ENCODE data around the gene EYS.

EYS gene

DNA sequence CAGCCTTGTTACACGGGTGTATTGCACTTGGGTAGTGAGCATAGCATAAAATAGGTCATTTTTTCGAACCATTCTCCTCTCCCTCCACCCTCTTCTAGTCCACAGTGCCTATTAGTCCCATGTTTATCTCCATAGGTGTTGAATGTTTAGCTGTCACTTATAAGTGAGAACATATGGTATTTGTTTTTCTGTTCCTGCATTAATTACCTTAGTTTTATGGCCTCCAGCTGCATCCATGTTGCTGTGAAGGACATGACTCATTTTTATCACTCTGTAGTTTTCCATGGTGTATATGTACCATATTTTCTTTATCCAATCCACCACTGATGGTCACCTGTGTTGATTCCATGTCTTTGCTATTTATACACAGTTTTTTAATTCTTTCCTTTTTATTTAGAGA lies 889.5 kb downstream of the EYS start:
- H3K9me3 ChIP-seq (ENCODE audit: control insufficient read depth, low read length): no peaks in the 10 kb centered on the region
- H2AFZ ChIP-seq: no peak overlapping the region
- H3K4me1 ChIP-seq: no peaks in the 10 kb centered on the region
- H3K79me2 ChIP-seq: no peaks in the 10 kb centered on the region
- no peak overlapping the region for H3K9ac ChIP-seq
- H3K4me3 ChIP-seq (ENCODE audit: low read depth, low read length): no peak overlapping the region
- TF ChIP-seq, protein P1, sequence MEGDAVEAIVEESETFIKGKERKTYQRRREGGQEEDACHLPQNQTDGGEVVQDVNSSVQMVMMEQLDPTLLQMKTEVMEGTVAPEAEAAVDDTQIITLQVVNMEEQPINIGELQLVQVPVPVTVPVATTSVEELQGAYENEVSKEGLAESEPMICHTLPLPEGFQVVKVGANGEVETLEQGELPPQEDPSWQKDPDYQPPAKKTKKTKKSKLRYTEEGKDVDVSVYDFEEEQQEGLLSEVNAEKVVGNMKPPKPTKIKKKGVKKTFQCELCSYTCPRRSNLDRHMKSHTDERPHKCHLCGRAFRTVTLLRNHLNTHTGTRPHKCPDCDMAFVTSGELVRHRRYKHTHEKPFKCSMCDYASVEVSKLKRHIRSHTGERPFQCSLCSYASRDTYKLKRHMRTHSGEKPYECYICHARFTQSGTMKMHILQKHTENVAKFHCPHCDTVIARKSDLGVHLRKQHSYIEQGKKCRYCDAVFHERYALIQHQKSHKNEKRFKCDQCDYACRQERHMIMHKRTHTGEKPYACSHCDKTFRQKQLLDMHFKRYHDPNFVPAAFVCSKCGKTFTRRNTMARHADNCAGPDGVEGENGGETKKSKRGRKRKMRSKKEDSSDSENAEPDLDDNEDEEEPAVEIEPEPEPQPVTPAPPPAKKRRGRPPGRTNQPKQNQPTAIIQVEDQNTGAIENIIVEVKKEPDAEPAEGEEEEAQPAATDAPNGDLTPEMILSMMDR (IDR thresholded peaks at IDR 0.05): no peak
- H3K27me3 ChIP-seq (ENCODE audit: control insufficient read depth, insufficient read depth, low read length): no peaks in the 10 kb centered on the region
- H3K27ac ChIP-seq: no peak overlapping the region
- no peak overlapping the region for H3K4me2 ChIP-seq (ENCODE audit: low read length)
- H3K36me3 ChIP-seq (ENCODE audit: control insufficient read depth, insufficient read depth, low read length): no peaks in the 10 kb centered on the region

DNA sequence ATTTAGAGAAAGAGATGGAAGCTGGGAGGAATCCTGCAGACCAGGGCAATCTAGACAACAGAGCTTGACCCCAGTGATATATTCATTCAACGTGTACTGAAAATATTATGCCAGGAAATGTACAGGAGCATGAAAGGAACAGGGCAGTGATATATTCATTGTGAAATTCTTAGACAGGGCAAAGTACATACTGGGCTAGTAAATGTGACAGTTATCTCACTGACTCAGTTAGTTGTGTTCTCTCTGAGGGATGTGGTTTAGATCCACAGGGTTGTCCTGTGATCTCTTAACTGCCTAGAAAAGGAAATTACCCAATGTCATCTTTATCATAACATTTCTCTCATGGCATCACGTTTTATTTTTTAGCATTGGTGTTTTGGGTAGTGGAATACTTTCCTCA lies 891.3 kb downstream of the EYS start:
- H2AFZ ChIP-seq: no peak overlapping the region
- no peaks in the 10 kb centered on the region for H3K4me1 ChIP-seq
- H3K4me3 ChIP-seq (ENCODE audit: low read depth, low read length): no peak overlapping the region
- H3K36me3 ChIP-seq (ENCODE audit: control insufficient read depth, insufficient read depth, low read length): no peaks in the 10 kb centered on the region
- H3K9me3 ChIP-seq (ENCODE audit: control insufficient read depth, low read length): no peaks in the 10 kb centered on the region
- no peaks in the 10 kb centered on the region for H3K27me3 ChIP-seq (ENCODE audit: control insufficient read depth, insufficient read depth, low read length)
- H3K79me2 ChIP-seq: no peaks in the 10 kb centered on the region
- no peak overlapping the region for H3K9ac ChIP-seq
- H3K27ac ChIP-seq: no peak overlapping the region
- H3K4me2 ChIP-seq (ENCODE audit: low read length): no peak overlapping the region
- TF ChIP-seq, protein P1 (IDR thresholded peaks at IDR 0.05): no peak

DNA sequence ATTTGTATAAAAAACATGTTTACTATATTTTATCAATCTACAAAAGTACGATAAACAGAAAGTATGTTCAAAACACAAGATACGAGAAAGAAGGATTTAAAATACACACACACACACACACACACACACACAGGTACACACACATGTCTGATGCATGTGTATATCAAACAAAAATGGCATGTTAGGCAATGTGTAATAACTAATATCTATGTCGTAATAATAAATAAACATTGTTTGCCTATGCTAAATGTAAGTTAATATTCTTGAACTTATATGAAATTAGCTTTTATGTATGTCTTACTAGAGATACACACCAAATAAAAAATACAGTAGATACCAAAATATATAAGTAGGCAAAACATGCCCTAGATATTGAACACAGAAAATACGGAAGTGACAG lies 894.9 kb downstream of the EYS start:
- Histone ChIP-seq H3K9ac (no peak overlapping the region), H3K27me3 (ENCODE audit: control insufficient read depth, insufficient read depth, low read length) (no peaks in the 10 kb centered on the region), H3K4me1 (no peaks in the 10 kb centered on the region), H2AFZ (no peak overlapping the region), H3K4me3 (ENCODE audit: low read depth, low read length) (no peak overlapping the region), H3K9me3 (ENCODE audit: control insufficient read depth, low read length) (no peaks in the 10 kb centered on the region), H3K27ac (no peak overlapping the region), H3K4me2 (ENCODE audit: low read length) (no peak overlapping the region), H3K79me2 (no peaks in the 10 kb centered on the region), H3K36me3 (ENCODE audit: control insufficient read depth, insufficient read depth, low read length) (no peaks in the 10 kb centered on the region)
- TF ChIP-seq, protein P1 (IDR thresholded peaks at IDR 0.05): no peak

DNA sequence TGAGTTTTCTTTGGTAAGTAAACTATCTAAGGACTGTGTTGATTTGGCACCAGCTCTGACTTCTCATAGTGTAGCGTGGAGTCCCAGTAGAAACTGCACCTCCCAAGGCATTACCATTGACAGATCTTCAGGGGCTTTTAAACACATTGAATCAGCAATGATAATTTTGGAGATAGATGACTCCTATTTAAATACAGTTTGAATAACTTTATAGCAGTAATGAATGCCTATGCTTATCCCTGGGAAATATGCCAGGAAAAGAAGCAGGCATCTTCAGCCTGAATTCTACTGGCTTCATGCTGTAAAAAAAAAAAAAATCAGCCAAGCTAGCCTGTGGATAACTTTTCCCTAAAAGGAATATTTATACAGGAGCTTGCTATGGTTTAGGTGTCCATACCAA lies 895.9 kb downstream of the EYS start:
- Histone ChIP-seq H3K27ac (no peak overlapping the region), H3K9ac (no peak overlapping the region), H3K27me3 (ENCODE audit: control insufficient read depth, insufficient read depth, low read length) (no peaks in the 10 kb centered on the region), H3K9me3 (ENCODE audit: control insufficient read depth, low read length) (no peaks in the 10 kb centered on the region), H3K4me1 (no peaks in the 10 kb centered on the region), H3K79me2 (no peaks in the 10 kb centered on the region), H3K36me3 (ENCODE audit: control insufficient read depth, insufficient read depth, low read length) (no peaks in the 10 kb centered on the region), H3K4me2 (ENCODE audit: low read length) (no peak overlapping the region), H3K4me3 (ENCODE audit: low read depth, low read length) (no peak overlapping the region), H2AFZ (no peak overlapping the region)
- TF ChIP-seq, protein P1 (IDR thresholded peaks at IDR 0.05): no peak

DNA sequence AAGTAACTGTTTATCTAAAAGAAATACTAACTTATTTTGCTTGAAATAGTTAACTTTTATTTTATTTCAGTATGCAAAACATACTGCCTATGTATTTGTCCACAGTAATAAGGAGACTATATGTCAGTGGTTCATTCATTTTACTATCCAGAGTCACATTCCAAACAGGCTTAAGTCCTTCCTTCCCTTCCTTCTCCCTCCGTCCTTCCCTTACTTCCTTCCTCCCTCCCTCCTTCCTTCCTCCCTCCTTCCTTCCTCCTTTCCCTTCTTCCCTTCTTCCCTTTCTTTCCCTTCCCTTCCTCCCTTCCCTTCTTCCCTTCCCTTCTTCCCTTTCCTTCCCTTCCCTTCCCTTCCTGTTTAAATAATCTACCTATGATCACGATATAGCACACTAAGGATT lies 899.2 kb downstream of the EYS start:
- H3K27ac ChIP-seq: no peak overlapping the region
- no peak overlapping the region for H3K4me3 ChIP-seq (ENCODE audit: low read depth, low read length)
- H3K9me3 ChIP-seq (ENCODE audit: control insufficient read depth, low read length): no peaks in the 10 kb centered on the region
- TF ChIP-seq, protein P1 (IDR thresholded peaks at IDR 0.05): no peak
- H2AFZ ChIP-seq: no peak overlapping the region
- H3K36me3 ChIP-seq (ENCODE audit: control insufficient read depth, insufficient read depth, low read length): no peaks in the 10 kb centered on the region
- no peaks in the 10 kb centered on the region for H3K27me3 ChIP-seq (ENCODE audit: control insufficient read depth, insufficient read depth, low read length)
- no peak overlapping the region for H3K9ac ChIP-seq
- H3K4me1 ChIP-seq: no peaks in the 10 kb centered on the region
- no peak overlapping the region for H3K4me2 ChIP-seq (ENCODE audit: low read length)
- no peaks in the 10 kb centered on the region for H3K79me2 ChIP-seq

All from parathyroid adenoma (tissue), 2 donors.